Occipital lobe (tissue), 2 donors: Measurements from ENCODE around the gene CFAP61. TPM values are rescaled to one million over a fixed set of nuclear protein-coding genes. Genes with fewer than 3 reads are reported as not detected.
A peak's percentile ranks its signal among the peaks of the same experiment; 100 is the strongest.
"Not testable (repeated sequence)": the region's sequence is repeated elsewhere in the genome, so short reads cannot be mapped to it uniquely, and the experiment has no call there.

Experiments used
- DNase-seq: peaks from one replicate; lab custom pipeline; 2025; lab: John Stamatoyannopoulos, UW
- total RNA-seq: library from RNA; depleted of rRNA; stranded (reverse); fragments of >200 nt; gene quantifications from one replicate; pipeline ENCODE4 v1.2.3, GENCODE V29; 2014

Gene CFAP61
- total RNA-seq, 1 donor from 2014 or later = 3.1 TPM

- no peak for DNase-seq
Observed at GRCh38 chr20:20317621-20318364, 265.5 kb downstream of the CFAP61 start.

GRCh38 chr20:20318365-20319161, 266.2 kb downstream of the CFAP61 start:
- no peak for DNase-seq

- DNase-seq = no peak
Observed at GRCh38 chr20:20321134-20321533, 268.8 kb downstream of the CFAP61 start.

GRCh38 chr20:20321917-20322316, 269.6 kb downstream of the CFAP61 start:
- DNase-seq = no peak

- DNase-seq = no peak
Observed at GRCh38 chr20:20322912-20323311, 270.6 kb downstream of the CFAP61 start.

- no peak for DNase-seq
Observed at GRCh38 chr20:20327746-20328145, 275.4 kb downstream of the CFAP61 start.

- no peak for DNase-seq
Observed at GRCh38 chr20:20329564-20329963, 277.2 kb downstream of the CFAP61 start.

- no peak for DNase-seq
Observed at GRCh38 chr20:20331156-20331555, 278.8 kb downstream of the CFAP61 start.

- no peak for DNase-seq
Observed at GRCh38 chr20:20331817-20332216, 279.5 kb downstream of the CFAP61 start.

- no peak for DNase-seq
Observed at GRCh38 chr20:20333866-20334265, 281.5 kb downstream of the CFAP61 start.

GRCh38 chr20:20334489-20334888, 282.2 kb downstream of the CFAP61 start:
- DNase-seq = no peak

- DNase-seq = peak; percentile 68
Observed at GRCh38 chr20:20338133-20338730, 285.9 kb downstream of the CFAP61 start.

GRCh38 chr20:20340443-20340842, 288.1 kb downstream of the CFAP61 start:
- DNase-seq = no peak

- no peak for DNase-seq
Observed at GRCh38 chr20:20341371-20341770, 289.0 kb downstream of the CFAP61 start.

- no peak for DNase-seq
Observed at GRCh38 chr20:20342066-20342465, 289.7 kb downstream of the CFAP61 start.

- no peak for DNase-seq
Observed at GRCh38 chr20:20343932-20344331, 291.6 kb downstream of the CFAP61 start.

- DNase-seq = no peak
Observed at GRCh38 chr20:20344476-20344875, 292.1 kb downstream of the CFAP61 start.

GRCh38 chr20:20353576-20353975, 301.2 kb downstream of the CFAP61 start:
- no peak for DNase-seq

- not testable (repeated sequence) for DNase-seq
Observed at GRCh38 chr20:20355503-20355902, 303.2 kb downstream of the CFAP61 start.

- DNase-seq = no peak
Observed at GRCh38 chr20:20358801-20359200, 306.5 kb downstream of the CFAP61 start.

- DNase-seq = no peak
Observed at GRCh38 chr20:20359628-20360027, 307.3 kb downstream of the CFAP61 start.

- DNase-seq = peak; percentile 25
Observed at GRCh38 chr20:20360464-20360863, 308.1 kb downstream of the CFAP61 start.
